Motor neuron (in vitro differentiated cells): Measurements from ENCODE around the gene CTSH. TPM values are rescaled to one million over a fixed set of nuclear protein-coding genes. Genes with fewer than 3 reads are reported as not detected.
A peak's percentile ranks its signal among the peaks of the same experiment; 100 is the strongest.

Experiments used
- ATAC-seq, 8 experiments: fragments of 200-7000 bp; cut with Tn5 transposase; replicated peaks in 6 of 8; 2 replicates each; pipeline ENCODE4 v1.8.0; 2021; ENCODE audit warnings: mild to moderate bottlenecking in 8 of 8, moderate library complexity in 8 of 8
- H3K27ac ChIP-seq, 2 donors: fragments of 250-450 bp; sonication (Bioruptor Pico); 2 replicates each; pipeline ENCODE4 v1.9.0; 2021; ENCODE audit warnings: antibody characterized with exemption in 2 of 2, mild to moderate bottlenecking in 2 of 2, moderate library complexity in 1 of 2
- H3K4me1 ChIP-seq, 2 donors: fragments of 250-450 bp; sonication (Bioruptor Pico); replicated peaks in 1 of 2; 2 replicates each; pipeline ENCODE4 v1.6.1; 2021; ENCODE audit warnings: antibody characterized with exemption in 2 of 2, mild to moderate bottlenecking in 2 of 2, moderate library complexity in 1 of 2
- H3K4me3 ChIP-seq, 5 donors: fragments of 250-450 bp; sonication (Bioruptor Pico); 2 replicates each; pipeline ENCODE4 v1.9.0; 2021; ENCODE audit warnings: antibody characterized with exemption in 5 of 5, mild to moderate bottlenecking in 5 of 5, moderate library complexity in 4 of 5
- WGBS, 10 experiments: fragments of 450-650 bp; shearing (Covaris generic); methylation state at CpG; one replicate each; pipeline ENCODE4 v1.0.0; 2022; 5-methylcytosine and 5-hydroxymethylcytosine counted together
- in situ Hi-C, 9 experiments: fragments of 400-800 bp; cut with MboI; loops; one replicate each; pipeline ENCODE4 v1.15.0; 2021; ENCODE audit warnings: low sequenced_read_pairs in 9 of 9, low pct_unique_long_range_greater_than_20kb in 2 of 9; ENCODE audit not compliant: unreplicated experiment in 9 of 9
- total RNA-seq, 8 experiments: library from RNA; unstranded; fragments of 300-600 nt; gene quantifications; 2 replicates each; pipeline versions ENCODE4 v1.2.3 to v1.2.4, GENCODE V29; 2022

Gene CTSH, protein sequence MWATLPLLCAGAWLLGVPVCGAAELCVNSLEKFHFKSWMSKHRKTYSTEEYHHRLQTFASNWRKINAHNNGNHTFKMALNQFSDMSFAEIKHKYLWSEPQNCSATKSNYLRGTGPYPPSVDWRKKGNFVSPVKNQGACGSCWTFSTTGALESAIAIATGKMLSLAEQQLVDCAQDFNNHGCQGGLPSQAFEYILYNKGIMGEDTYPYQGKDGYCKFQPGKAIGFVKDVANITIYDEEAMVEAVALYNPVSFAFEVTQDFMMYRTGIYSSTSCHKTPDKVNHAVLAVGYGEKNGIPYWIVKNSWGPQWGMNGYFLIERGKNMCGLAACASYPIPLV
- 10 to 100 TPM in 2 of 8 experiments, 1 to 10 TPM in 6; 2.0 to 98.2 (median 4.7) TPM for total RNA-seq

- 0% methylated on average over 2 of the region's 71 CpGs; no CpG with 5 or more reads in 8 of the 10 experiments for WGBS, 10 experiments
- peaks cover 0 to 5% of the 10 kb centered on the region in 2 donors for H3K4me1 ChIP-seq
- no peak within 1 kb of the TSS for H3K27ac ChIP-seq
- H3K4me3 ChIP-seq, result peak within 1 kb of the TSS; percentile 27 to 39 (median 36)
- ATAC-seq, result peak; percentile 82 to 92 (median 89)
- in situ Hi-C loops, result no loop called here
Measured at GRCh38 chr15:78944669-78945407, at the start of gene CTSH. Gene CTSH, minus strand, starts transcription at chr15:78945046. Its CDS starts 65 bp downstream, at chr15:78944981.

GRCh38 chr15:78993931-78994530 is 49.2 kb upstream of the CTSH start:
- in situ Hi-C loops, result no loop called here
- Histone ChIP-seq H3K4me1 (peaks cover 15 to 17% of the 10 kb centered on the region in 2 donors), H3K4me3 (no peak overlapping the region), H3K27ac (no peak overlapping the region)
- ATAC-seq, result no peak
- WGBS, 10 experiments, result 20 to 100% methylated on average over 1 to 2 of the region's 10 CpGs; no CpG with 5 or more reads in 8 of the 10 experiments

DNA sequence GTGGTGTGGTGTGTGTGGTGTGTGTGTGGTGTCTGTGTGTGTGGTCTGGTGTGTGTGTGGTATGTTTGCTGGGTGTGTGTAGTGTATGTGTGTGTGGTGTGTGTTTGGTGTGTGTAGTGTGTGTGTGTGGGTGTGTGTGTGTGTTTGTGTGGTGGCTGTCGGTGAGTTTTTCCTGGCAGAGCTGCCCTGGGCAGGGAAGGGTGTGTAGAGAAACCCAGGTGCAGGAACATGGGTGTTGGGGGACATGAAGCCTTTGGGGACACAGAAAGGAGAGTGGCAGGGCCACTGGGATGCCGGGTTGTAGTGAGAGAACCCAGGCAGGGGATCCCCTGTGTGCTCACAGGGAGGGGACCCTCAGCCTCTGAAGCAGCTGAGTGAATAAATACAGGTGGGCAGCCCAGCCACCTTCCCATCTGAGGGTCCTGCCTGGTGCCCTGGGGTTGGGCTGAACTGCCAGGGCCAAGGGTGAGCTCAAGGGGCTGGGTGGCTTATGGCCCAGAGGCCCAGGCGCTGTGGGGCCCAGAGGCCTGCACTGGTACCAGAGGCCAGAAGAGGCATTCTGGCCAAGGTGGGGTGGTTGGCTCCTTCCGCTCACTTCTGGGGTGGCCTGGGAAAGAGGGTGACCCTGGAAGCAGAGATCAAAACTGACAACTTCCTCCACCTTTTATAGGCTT is 48.5 kb upstream of the CTSH start:
- no peak for ATAC-seq
- in situ Hi-C loops, result no loop called here
- no peak overlapping the region for H3K4me3 ChIP-seq
- peaks cover 15 to 23% of the 10 kb centered on the region in 2 donors for H3K4me1 ChIP-seq
- 0 to 100% (median 80%) methylated on average over 1 to 2 of the region's 4 CpGs; no CpG with 5 or more reads in 5 of the 10 experiments for WGBS, 10 experiments
- H3K27ac ChIP-seq, result no peak overlapping the region

- H3K4me1 ChIP-seq, result peaks cover 15 to 24% of the 10 kb centered on the region in 2 donors
- H3K27ac ChIP-seq, result no peak overlapping the region
- 60 to 100% (median 62%) methylated on average over 1 to 7 of the region's 17 CpGs; no CpG with 5 or more reads in 3 of the 10 experiments for WGBS, 10 experiments
- ATAC-seq, result no peak
- H3K4me3 ChIP-seq, result no peak overlapping the region
- in situ Hi-C loops, result no loop called here
Measured at GRCh38 chr15:78992416-78993256, 47.8 kb upstream of the CTSH start.

DNA sequence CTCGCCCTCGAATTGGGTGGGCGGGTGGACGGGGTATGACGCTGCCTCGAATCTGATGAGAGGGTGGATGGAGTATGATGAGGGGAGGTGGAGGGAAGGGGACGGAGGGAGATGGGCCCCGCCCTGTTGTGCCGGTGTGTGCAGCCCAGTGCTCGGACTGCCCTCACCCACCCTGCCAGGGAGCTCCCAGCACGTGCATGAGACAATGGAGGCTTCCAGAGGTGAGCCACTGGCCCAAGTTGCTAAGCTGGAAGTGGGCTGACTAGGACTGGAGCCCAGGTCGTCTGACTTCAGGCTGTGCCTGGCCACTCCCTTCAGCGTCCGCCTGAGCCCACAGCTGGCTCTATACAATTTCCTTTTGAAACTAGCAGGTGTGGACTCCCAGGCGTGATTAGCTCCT is 47.0 kb upstream of the CTSH start:
- Histone ChIP-seq H3K27ac (no peak overlapping the region), H3K4me1 (peaks cover 11 to 20% of the 10 kb centered on the region in 2 donors), H3K4me3 (no peak overlapping the region)
- ATAC-seq, result no peak
- WGBS, 10 experiments, result 60 to 95% methylated on average over 1 to 3 of the region's 15 CpGs; no CpG with 5 or more reads in 8 of the 10 experiments
- in situ Hi-C loops, result no loop called here

- Histone ChIP-seq H3K27ac (no peak overlapping the region), H3K4me1 (peaks cover 7 to 16% of the 10 kb centered on the region in 2 donors)
Measured at GRCh38 chr15:78991476-78991875, 46.6 kb upstream of the CTSH start.

GRCh38 chr15:78990278-78990677 is 45.4 kb upstream of the CTSH start:
- ATAC-seq, result no peak
- Histone ChIP-seq H3K27ac (no peak overlapping the region), H3K4me3 (no peak overlapping the region), H3K4me1 (peaks cover 0 to 9% of the 10 kb centered on the region in 2 donors)
- in situ Hi-C loops, result no loop called here
- WGBS, 10 experiments, result 25 to 100% (median 82%) methylated on average over 1 of the region's 1 CpG; no CpG with 5 or more reads in 4 of the 10 experiments

More at GRCh38 chr15:78991476-78991875, 46.6 kb upstream of the CTSH start:
- no peak overlapping the region for H3K4me3 ChIP-seq
- in situ Hi-C loops, result no loop called here
- no peak for ATAC-seq
- 50 to 78% (median 70%) methylated on average over 1 to 2 of the region's 10 CpGs; no CpG with 5 or more reads in 7 of the 10 experiments for WGBS, 10 experiments

DNA sequence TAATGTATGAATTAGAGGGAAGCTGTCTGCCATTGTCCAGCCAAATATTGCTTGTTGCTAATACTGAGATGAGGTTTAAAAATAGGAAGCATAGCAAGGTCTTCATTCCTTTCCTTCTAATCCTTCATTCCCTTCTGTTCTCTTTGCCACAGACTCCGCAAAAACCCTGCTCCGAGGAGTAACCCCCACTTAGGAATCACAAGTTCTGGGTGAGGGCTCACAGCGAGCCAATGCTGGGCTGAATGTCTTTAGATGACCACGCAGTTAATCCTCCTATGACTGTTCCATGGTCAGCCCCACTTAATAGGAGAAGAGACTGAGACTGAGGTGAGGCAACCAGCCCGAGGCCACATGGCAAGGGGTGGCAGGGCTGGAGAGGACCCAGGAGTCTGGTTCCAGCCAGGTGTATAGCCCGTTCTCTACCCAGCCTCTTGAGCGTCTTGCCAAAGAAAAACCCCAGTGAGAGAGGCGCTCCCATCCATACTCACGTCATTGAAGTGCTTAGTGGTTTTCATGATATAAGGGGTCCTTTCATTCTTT is 44.9 kb upstream of the CTSH start:
- WGBS, 10 experiments, result 80 to 96% (median 85%) methylated on average over 1 to 5 of the region's 9 CpGs; no CpG with 5 or more reads in 2 of the 10 experiments
- peaks cover 0 to 9% of the 10 kb centered on the region in 2 donors for H3K4me1 ChIP-seq
- no peak overlapping the region for H3K27ac ChIP-seq
- in situ Hi-C loops, result no loop called here
- no peak overlapping the region for H3K4me3 ChIP-seq
- ATAC-seq, result no peak

DNA sequence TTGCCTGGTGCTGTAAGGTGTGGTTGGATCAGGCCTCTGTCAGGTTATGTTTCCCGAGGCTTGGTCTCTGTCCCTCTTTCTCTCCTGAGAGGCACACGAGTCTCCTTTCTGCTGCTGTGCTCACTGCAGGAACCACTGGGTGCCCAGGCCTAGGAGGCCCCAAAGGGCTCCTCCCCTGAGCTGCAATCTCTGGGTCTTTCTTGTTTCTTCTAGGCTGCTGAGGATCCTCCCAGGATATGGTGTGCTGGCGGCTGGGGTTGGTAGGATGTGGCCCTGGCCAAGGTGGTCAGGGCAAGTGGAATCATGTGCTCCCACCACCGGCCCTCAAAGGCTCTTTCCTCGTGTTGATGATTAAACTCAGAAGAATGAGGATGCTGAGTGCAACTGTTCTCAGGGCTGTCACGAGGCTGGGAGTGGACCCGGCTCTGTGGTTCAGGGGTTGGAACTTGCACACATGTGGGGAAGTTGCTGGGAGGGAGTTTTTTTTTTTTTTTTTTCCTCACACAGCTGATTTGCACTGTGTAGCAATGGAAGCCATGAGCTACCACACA is 43.6 kb upstream of the CTSH start:
- in situ Hi-C loops, result no loop called here
- 0 to 42% (median 14%) methylated on average over 1 to 6 of the region's 7 CpGs; no CpG with 5 or more reads in 3 of the 10 experiments for WGBS, 10 experiments
- Histone ChIP-seq H3K4me3 (no peak overlapping the region), H3K27ac (no peak overlapping the region), H3K4me1 (peaks cover 0 to 9% of the 10 kb centered on the region in 2 donors)
- ATAC-seq, result peak; percentile 88 to 99 (median 91)

DNA sequence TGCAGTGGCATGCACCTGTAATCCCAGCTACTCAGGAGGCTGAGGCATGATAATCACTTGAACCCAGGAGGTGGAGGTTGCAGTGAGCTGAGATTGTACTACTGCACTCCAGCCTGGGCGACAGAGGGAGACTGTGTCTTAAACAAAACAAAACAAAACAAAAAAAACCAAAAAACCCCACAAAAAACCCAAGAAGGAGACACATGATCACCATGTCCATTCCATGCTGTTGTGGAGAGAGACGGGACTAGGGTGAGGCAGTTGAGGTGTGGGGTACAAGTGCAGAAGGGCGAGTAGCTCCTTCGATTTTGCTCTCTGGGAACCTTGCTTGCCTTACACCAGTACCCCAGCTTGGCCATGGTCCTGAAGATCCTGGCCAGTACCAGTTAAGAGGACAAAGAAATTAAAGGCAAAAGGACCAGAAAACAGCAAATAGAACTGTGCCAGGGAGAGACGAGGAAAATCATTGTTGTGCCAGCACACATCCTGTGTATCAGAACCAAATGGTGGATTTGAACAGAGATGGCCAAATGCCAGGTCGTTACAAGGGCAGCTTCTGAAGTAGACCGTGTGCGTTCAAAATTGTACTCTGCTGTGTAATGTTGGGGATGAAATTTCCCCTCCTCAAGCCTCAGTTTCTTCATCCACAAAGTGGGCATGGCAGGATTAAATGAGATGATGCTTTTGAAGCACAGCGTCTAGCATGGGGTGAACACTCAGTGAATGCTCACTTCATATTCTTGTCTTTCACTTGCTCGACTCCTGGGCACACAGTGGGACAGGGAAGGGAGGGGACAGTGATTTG is 42.9 kb upstream of the CTSH start:
- Histone ChIP-seq H3K4me3 (no peak overlapping the region), H3K4me1 (peaks cover 0 to 9% of the 10 kb centered on the region in 2 donors), H3K27ac (no peak overlapping the region)
- ATAC-seq, result no peak
- in situ Hi-C loops, result no loop called here
- WGBS, 10 experiments, result 0 to 95% (median 76%) methylated on average over 1 to 7 of the region's 10 CpGs
